GM18951 (cell line): ENCODE results near the gene DACT3.

Source experiments
- POLR2A ChIP-seq: IDR thresholded peaks from 4 replicates; pipeline ENCODE4 v1.6.1; 2011; ENCODE audit warnings: mild to moderate bottlenecking; ENCODE audit not compliant: insufficient read length, insufficient read depth; ENCODE audit errors: extremely low read depth
- in situ Hi-C: fragments of 300-500 bp; cut with MboI; formaldehyde crosslinking; loops from one replicate; pipeline ENCODE4 v1.12.0; 2022; ENCODE audit warnings: low sequenced_read_pairs, mixed read lengths, inconsistent platforms; ENCODE audit not compliant: unreplicated experiment

The DACT3 gene, protein sequence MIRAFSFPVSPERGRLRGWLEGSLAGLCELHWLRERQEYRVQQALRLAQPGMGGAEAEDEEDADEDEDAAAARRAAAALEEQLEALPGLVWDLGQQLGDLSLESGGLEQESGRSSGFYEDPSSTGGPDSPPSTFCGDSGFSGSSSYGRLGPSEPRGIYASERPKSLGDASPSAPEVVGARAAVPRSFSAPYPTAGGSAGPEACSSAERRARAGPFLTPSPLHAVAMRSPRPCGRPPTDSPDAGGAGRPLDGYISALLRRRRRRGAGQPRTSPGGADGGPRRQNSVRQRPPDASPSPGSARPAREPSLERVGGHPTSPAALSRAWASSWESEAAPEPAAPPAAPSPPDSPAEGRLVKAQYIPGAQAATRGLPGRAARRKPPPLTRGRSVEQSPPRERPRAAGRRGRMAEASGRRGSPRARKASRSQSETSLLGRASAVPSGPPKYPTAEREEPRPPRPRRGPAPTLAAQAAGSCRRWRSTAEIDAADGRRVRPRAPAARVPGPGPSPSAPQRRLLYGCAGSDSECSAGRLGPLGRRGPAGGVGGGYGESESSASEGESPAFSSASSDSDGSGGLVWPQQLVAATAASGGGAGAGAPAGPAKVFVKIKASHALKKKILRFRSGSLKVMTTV

DNA sequence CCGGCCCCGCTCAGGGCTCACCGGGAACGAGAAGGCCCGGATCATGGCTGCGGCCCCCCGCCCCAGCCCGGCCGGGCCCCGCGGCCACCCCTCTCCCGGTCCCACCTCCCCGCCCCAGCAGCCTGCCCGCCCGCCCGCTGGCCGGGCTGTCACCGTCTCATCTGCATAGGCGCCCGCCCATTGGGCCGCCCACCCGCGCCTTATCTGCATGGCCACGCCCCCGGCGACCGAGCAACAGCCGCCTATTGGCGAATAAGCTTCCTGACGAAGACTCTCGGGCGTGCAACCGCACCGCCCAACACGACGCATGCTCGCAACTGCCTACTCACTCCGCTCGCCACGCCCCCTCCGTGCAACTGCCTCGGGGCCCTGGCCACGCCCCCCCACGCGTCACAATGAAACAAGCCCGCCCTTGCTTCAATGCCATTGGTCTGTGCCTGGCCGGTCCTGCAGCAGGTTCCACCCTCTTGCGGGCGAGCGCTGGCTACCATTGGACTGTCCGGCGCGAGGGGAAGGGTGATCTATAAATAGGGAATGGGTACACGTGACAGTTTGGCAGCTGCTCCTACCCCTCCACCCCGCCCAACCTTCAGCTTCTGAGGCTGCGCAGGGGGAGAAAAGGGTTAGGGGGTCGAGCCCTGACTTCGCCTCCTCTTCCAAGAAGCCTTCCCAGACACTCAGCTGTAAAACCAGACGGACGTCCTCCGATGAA, at the start of gene DACT3:
DACT3 (minus strand) TSS at position 163 of the 712 bp plus-strand sequence; CDS start at position 45, 118 bp downstream.
- TF ChIP-seq POLR2A, result no peak
- in situ Hi-C loops, result loop anchor here (25.0 kb wide), 1 partner anchor 124 kb away; no protein-coding TSS in a partner anchor

DNA sequence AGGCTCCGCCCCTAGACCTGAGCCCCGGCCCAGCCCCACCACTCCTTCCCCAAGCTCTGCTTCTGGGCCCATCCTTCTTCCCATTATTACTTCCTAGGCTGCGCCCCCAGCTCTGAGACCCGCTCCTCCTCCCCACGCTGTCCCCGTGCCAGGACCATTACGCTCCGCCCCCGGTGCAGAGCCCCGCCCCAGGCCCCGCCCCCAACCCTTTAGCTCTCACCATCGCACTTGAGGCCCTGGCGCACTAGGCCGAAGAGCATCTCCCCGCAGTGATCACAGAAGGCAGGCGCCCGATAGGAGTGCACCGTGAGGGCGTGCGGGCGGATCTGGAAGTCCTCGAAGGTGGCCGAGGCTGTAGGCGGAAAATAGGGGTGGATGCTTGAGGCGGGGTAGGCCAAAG, 49.7 kb upstream of the DACT3 start:
- TF ChIP-seq POLR2A, result no peak
- in situ Hi-C loops, result no loop called here

DNA sequence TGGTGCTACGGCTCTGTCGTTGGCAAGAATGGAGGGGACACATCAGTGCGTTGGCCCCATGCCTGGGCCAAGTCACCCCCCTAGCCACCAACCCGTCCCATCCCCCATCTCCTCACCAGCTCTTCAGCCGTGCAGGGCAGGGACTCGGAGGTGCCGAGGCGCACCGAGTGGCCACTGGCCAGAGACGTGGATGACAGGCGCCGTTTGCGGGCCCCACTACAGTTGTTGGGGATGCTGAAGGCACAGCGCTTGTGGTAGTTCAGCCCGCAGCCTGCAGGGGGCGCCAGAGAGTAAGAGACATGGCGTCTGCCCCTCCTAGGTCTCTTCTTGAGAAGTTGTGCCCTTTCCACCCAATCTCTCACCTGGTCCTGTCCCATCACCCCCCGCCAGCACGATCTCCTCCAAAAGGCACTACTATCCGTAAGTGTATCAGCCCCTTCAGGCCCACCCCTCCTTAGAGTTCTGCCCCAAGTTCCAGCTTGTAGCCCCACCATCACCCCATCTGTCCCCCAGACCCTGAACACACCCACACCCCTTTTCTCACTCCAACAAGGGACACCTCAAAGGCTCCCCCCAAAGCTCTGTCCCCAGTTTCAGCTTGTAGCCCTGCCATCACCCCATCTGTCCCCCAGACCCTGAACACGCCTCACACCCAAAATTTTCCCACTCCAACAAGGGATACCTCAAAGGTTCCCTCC, 43.5 kb upstream of the DACT3 start:
- in situ Hi-C loops, result no loop called here
- TF ChIP-seq POLR2A, result no peak

DNA sequence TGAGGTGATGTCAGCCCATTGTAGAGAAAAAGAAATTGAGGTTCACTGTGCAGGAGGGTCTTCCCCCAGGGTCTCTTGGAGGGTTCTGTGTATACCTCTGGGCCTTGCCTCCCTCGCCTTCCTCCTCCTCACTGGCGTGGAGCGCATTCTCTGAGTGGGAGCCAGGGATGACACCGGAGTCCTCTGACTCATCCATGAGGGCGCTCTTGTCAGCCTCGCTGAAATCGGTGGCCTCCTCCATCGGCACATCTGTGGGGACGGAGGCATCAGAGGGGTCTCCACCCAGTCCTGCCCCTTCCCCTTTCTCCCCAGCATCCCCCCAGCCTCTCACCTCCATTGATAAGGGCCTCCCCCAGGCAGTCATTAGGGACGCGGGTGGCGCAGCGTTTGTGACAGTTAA, 39.7 kb upstream of the DACT3 start:
- no peak for TF ChIP-seq POLR2A
- in situ Hi-C loops, result no loop called here

DNA sequence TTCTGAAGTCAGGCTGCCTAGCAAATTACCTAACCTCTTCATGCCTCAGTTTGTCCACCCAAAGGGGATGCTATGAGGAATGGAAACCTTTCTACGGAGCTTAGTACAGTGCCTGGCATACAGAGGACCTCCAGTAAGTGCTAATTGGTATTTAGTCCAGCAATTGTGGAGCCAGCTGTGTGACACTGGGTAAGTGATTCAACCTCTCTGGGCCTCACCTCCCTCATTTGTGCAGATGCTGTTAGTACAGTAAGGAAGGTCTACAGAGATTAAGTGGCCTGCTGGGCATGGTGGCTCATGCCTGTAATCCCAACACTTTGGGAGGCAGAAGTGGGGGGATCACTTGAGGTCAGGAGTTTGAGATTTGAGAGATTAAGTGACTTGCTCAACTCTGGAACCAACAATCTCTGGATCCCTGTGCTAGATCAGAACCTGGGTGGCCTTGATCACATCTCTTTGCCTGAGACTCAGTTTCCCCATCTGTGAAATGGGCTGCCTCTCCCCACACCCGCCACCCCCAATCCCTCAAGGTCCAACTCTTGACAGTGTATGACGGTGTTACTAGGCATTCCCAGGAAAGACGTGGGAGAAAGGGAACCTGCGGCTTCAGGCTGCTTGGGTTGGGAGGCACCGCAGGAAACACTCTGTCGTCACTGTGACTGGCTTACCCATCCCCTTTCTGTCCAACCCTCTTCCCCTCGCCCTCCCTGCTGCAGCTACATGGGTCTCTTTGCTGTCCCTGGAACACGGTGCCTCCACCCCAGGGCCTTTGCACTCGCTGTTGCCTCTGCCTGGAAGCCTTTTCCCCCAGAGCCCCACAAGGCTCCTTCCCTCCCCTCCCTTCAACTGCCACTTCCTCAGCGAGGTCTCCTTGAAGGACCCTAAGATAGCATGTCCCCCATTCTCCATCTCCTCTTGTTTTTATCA, 37.7 kb upstream of the DACT3 start:
- in situ Hi-C loops, result no loop called here
- no peak for TF ChIP-seq POLR2A

DNA sequence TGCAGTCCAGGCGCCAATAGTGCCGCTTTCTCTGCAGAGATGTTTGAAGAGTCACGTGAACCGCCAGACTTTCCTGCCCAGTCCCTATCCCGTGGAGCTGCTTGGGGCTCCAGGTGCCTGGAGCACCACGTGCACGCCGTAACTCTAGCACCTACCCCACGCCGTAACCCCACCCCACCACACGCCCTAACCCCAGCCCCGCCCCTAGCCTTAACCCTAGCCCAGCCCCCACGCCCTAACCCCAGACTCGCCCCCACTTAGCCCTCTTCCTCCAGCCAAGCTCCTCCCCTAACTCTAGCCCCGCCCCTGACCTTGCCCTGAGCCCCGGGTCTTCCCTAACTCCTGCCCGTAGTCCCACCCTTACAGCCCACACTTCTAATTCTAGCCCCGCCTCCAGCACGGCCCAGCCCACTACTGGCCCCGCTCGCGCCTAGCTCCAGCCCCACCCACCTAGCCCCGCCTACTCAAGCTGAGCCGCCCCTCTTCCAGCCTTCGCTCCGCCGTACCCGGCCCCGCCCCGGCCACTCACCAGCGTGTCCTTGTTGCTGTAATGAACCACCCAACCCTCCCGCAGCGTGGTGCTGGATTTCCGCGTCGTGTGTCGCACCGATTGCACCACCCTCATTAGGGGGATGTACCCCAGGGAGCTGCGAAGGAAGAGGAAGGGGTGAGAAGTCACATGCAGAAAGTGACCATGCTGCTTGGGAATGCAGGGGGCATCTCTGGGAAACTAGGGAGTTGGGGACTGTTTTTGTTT, 36.4 kb upstream of the DACT3 start:
- TF ChIP-seq POLR2A, result no peak
- in situ Hi-C loops, result no loop called here

DNA sequence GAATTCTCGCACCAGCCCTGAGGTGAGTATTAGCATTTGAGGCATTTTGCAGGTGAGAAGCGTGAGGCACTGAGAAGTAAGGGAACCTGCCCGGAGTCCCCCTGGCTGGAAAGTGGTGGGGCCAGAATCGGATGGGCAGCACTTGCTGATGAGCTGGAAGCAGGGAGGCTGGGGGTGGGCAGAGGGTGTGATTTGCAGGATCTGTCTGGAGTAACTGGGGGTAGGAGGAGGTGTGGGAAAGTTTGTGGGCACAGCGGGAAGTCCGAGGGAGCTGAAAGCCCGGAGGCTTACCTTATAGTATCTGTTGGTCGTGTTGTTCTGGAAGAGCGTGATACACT, 35.9 kb upstream of the DACT3 start:
- in situ Hi-C loops, result no loop called here
- peak; percentile 22 for TF ChIP-seq POLR2A

DNA sequence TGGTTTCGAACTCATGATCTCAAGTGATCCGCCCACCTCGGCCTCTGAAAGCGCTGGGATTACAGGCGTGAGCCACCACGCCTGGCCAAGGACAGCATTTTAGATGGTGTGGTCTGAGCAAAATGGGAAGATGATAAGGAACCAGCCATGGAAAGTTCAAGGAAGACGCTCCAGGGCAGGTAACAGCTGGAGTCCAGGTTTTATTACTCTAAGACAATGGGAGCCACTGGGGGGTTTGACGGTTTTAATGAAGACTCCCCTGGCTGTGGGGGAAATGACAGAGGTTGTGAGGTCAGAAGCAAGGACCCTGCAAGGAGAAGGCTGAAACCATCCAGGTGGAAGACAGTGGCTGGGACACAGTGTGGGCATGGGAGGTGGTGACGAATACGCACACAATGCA, 35.1 kb upstream of the DACT3 start:
- in situ Hi-C loops, result no loop called here
- no peak for TF ChIP-seq POLR2A

DNA sequence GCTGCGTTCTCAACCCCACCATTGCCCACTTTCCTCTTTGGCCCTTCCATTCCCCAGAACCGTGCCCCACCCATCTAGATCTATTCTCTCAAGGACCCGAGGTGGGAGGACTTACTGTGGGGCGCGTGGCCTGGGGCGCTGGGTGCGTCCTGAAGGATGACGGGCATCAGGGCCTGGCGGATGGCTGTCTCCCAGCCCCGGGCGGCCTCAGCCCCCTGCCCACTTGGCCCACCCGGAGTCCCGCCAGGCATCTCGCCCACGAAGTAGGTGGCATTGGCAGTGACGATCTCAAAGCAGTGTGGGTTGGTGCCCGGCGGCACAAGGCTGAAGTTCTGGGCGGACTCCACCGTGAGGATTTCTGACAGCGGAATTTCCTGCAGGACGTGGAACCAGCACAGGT, 32.8 kb upstream of the DACT3 start:
- no peak for TF ChIP-seq POLR2A
- in situ Hi-C loops, result no loop called here

DNA sequence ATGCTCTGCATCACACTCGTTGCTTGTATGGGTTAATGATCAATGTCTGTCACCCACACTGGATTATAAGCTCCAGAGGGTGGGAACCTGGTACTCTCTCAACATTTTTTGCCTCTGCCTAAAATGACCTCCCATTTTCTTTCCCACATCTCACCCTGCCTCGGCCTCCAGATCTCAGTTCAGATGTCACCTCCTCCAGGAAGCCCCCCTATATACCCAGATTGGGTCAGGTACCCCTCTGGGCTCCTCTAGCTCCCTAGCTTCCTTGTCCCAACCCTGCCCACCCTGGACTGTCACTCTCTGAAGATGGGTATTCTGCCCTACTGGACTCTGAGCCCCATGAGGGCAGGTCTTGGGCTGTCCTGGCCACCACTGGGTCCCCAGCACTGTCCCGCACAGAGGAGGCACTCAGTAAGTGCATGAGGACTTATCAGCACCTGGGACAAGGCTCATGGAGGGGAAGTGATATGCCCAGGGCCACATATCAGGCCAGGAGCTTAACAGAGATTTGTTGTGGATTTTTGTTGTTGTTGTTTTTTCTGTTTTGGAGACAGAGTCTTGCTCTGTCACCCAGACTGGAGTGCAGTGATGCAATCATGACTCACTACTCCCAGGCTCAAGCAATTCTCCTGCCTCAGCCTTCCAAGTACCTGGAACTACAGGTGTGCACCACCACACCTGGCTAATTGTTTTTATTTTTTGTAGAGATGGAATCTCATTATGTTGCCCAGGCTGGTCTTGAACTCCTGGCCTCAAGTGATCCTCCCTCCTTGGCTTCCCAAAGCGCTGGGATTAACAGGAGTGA, 32.1 kb upstream of the DACT3 start:
- in situ Hi-C loops, result no loop called here
- no peak for TF ChIP-seq POLR2A

DNA sequence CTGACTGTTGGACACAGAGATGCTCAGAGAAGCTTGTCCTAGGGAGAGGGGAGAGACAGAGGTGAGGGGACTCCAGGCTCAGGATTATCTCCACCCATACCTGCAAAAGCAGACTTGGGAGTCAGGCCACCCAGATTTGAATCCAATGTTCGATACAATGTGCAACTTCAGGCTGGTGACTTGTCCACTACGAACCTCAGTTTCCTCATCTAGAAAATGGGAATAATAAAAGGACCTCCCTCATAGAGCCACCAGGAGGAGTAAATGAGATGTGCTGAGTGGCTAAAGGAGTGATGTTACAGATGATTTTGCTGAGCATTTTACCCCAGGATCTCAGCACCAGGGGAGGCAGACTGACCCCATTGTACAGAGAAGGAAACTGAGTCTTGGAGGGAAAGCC, 31.0 kb upstream of the DACT3 start:
- TF ChIP-seq POLR2A, result no peak
- in situ Hi-C loops, result no loop called here
